ENCODE data around the gene TUBGCP6.
A peak's percentile ranks its signal among the peaks of the same experiment; 100 is the strongest.
"Not testable (repeated sequence)": the region's sequence is repeated elsewhere in the genome, so short reads cannot be mapped to it uniquely, and the experiment has no call there.

Gene TUBGCP6

GRCh38 chr22:50274311-50274710 is 29.5 kb upstream of the TUBGCP6 start:
- peak; percentile 69 for DNase-seq (ENCODE audit: low read depth)
- peak; percentile 53 for TF ChIP-seq CTCF (conservative IDR thresholded peaks at IDR 0.05; ENCODE audit: low read depth, low read length)
- no peak overlapping the region for H3K4me3 ChIP-seq (ENCODE audit: low read depth, low read length)

- DNase-seq (ENCODE audit: low read depth); H3K4me3 ChIP-seq (ENCODE audit: low read depth, low read length): not testable (repeated sequence)
These were observed 29.0 kb upstream of the TUBGCP6 start for GRCh38 chr22:50273781-50274180.

- H3K4me3 ChIP-seq (ENCODE audit: low read depth, low read length); DNase-seq (ENCODE audit: low read depth): not testable (repeated sequence)
These were observed 28.5 kb upstream of the TUBGCP6 start for GRCh38 chr22:50273352-50273751.

GRCh38 chr22:50272044-50272802 is 27.4 kb upstream of the TUBGCP6 start:
- no peak for TF ChIP-seq CTCF (conservative IDR thresholded peaks at IDR 0.05; ENCODE audit: low read depth, low read length)
- no peak overlapping the region for H3K4me3 ChIP-seq (ENCODE audit: low read depth, low read length)
- no peak for DNase-seq (ENCODE audit: low read depth)

DNA sequence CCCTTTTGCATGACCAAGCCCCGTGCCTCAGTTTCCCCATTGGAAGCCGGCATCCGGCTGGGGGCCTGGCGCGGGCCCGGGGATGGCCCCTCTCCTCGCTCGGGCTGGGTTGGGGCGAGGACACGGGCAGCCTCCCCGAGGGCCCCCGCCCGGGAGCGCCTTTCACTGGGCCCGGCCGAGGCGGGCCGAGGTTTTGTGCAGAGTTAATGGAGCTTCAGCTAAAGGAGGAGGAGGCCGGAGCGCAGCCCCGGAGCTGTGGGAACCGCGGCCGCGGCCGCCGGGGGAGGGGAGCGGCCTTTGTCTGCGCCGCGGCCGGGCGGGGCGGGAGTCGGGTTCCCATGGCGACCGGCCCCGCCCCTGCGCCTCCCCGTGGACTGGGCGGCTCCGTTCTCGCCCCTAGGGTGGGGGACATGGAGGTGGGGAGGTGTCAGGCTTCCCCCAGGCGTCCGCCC is 26.7 kb upstream of the TUBGCP6 start:
- TF ChIP-seq CTCF (conservative IDR thresholded peaks at IDR 0.05; ENCODE audit: low read depth, low read length): no peak
- peak; percentile 64 for DNase-seq (ENCODE audit: low read depth)
- H3K4me3 ChIP-seq (ENCODE audit: low read depth, low read length): peak overlapping the region; percentile 62

DNA sequence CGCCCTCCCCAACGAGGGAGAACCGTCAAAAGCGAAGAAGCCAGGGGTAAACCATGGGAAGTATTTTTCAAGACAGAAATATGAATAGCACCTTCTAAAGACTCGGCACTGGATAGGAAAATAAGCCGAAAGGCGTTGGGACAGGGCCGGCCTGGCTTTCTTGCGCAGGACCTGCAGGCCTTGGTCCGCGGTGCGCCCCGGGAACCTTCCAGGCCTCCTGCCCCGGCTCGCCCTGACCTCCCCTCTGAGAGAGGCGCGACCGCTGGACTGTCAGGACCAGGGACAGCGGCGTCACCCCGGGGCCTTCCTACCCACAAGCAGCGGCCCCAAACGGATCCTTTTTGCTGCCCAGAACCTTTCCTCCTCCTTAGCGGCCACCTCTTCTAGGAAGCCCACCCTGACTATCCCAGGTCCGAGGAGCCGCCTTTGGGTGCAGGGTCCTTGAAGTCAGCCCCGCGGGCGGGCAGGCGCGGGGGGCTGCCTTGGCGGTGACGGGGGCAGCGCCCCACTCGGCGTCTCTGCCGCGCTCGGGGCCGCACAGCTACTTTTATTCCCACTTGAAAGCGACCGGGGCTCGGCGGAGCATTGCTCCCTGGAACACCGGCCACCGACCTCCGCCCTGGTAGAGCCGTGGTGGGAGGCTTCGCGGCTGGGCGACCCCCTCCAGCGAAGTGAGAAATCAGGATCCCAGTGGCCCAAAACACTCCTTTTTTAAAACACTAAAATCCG is 26.0 kb upstream of the TUBGCP6 start:
- peak; percentile 64 for DNase-seq (ENCODE audit: low read depth)

DNA sequence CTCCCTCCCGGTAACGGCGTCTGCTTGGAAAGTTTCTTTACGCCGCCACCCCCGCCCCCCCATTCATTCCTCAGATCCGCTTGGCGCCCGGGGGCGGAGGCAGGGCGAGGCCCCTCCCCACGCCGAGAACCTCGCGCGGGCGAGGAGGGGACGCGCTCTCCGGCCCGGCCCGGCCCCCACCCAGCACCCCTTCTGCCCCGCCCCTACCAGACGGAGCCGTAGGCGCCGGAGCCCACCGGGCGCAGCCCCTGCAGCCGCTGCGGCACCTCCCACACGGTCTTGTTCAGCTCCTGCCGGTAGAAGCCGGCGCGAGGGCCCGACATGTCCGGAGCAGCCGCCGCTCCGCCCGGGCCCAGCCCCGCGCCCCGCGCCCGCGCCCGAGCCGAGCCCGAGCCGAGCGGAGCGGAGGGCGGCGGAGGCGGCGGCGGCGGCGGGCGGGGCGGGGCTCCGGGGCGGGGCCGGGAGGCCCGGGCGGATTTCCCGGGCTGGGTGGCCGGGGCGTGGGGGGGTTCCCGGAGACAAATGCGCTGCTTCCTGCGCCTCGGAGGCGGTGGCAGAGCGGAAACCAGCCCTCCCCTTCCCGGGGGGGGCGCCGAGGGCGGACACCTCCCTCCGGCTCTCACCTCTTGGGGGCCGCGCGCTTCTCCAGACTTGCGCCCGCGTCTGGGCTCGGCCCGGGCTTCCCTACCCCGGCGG is 25.3 kb upstream of the TUBGCP6 start, which contains the start of gene MAPK11:
Gene MAPK11 (minus strand): TSS at position 411 of the 696 bp plus-strand sequence. CDS start 88 bp downstream, at position 323.
- TF ChIP-seq CTCF (conservative IDR thresholded peaks at IDR 0.05; ENCODE audit: low read depth, low read length): no peak
- H3K4me3 ChIP-seq (ENCODE audit: low read depth, low read length): peak within 1 kb of the TSS; percentile 62
- peak; percentile 52 for DNase-seq (ENCODE audit: low read depth)

More for the DNA sequence above, 26.0 kb upstream of the TUBGCP6 start:
- peak overlapping the region; percentile 62 for H3K4me3 ChIP-seq (ENCODE audit: low read depth, low read length)
- TF ChIP-seq CTCF (conservative IDR thresholded peaks at IDR 0.05; ENCODE audit: low read depth, low read length): no peak
